ENCODE measurements around the gene COMT. TPM values are rescaled to one million over a fixed set of nuclear protein-coding genes. Genes with fewer than 3 reads are reported as not detected.

Gene COMT
- total RNA-seq, 1 experiment from 2014 or later: 108 TPM

DNA sequence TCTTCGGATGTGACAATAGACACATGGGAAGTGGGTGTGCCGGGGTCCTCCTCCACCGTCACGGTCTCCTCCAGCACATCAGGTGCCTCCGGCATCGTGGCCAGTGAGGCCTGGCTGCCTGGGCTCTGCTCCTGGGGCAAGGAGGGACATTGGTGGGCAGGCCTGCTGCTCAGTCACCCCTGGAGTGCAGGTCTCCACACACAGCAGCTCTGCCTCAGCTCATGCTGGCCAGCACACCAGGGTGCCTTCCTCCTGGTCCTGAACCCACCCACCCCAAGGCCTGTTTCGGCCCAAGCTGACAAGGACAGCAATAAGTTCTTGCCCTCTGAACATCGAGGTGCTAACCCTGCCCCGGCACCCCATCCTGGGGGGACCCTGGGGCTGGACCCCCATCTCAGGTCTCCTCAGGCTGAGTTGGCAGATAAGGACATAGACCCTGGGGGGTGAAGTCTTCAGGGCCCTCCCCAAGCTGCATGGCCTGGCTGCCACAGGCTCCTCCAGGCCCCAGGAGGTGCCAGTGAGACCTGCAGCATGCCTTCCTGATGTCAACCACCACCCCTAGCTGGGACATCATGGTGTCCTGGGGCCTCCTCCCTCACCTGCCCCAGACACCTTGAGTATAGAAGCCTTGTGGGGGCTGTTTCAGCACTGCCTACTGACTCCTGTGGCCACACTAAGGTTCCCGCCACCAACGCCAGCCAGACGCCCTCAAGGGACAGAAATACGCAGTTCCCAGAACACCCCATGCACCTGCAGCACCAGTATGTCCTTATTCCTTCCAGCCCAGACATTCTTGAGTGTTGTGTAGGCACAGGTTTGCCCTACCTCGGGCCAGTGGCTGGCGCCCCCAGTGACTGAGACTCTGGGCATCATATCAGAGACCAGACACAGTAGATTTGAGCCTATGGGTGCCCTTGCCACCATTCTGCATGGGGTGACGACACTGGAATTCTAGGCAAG is 40.7 kb downstream of the COMT start:
- H3K4me3 ChIP-seq (ENCODE audit: low read depth in 2 of 2, low read length in 2 of 2): no peak overlapping the region

More for the DNA sequence above, 40.7 kb downstream of the COMT start:
- ChIA-PET POLR2A (no interaction called here), CTCF (no interaction called here)
- DNase-seq (ENCODE audit: low read depth, low spot score) (no peak), ATAC-seq (no peak)
- Histone ChIP-seq H3K27ac (ENCODE audit: low read length) (no peak overlapping the region), H3K27me3 (ENCODE audit: control insufficient read depth, insufficient read depth, low read length) (no peaks in the 10 kb centered on the region), H3K9me3 (ENCODE audit: control insufficient read depth, insufficient read depth, low read depth, low read length) (no peaks in the 10 kb centered on the region), H3K36me3 (ENCODE audit: control insufficient read depth, insufficient read depth, low read length) (no peaks in the 10 kb centered on the region), H3K4me1 (ENCODE audit: control insufficient read depth, insufficient read depth, low read length) (peaks cover 12% of the 10 kb centered on the region; the same call in 1 of the 2 replicates)
- BruUV-seq (replicated peaks): no TSS peak
- intact Hi-C loops (cut with micrococcal nuclease; ENCODE audit: unreplicated experiment): no loop called here
- in situ Hi-C loops (cut with HindIII; ENCODE audit: low pct_unique_long_range_greater_than_20kb, low sequenced_read_pairs): no loop called here
- no peak for TF ChIP-seq POLR2AphosphoS5 (IDR thresholded peaks at IDR 0.05; ENCODE audit: low read depth, low read length)
- TF ChIP-seq CTCF (IDR thresholded peaks at IDR 0.05): no peak
- no peak for TF ChIP-seq REST (IDR thresholded peaks at IDR 0.05; ENCODE audit: insufficient read depth in 1 of 2, low read depth in 2 of 2, low read length in 1 of 2)
- no peak for TF ChIP-seq TCF7L2 (IDR thresholded peaks at IDR 0.05; ENCODE audit: low read depth, low read length)
- no peak for TF ChIP-seq SIN3A (IDR thresholded peaks at IDR 0.05; ENCODE audit: borderline replicate concordance, insufficient read depth, low read depth, low read length)

Data from Panc1 (cell line).